ENCODE data around the gene SLC25A19. TPM values are rescaled to one million over a fixed set of nuclear protein-coding genes. Genes with fewer than 3 reads are reported as not detected.

The SLC25A19 gene
- total and polyA plus RNA-seq, 2 experiments from 2014 or later, result 17.9 to 22.4 TPM

- H3K36me3 ChIP-seq (ENCODE audit: insufficient read depth), result peaks cover 11% of the 10 kb centered on the region; the same call in 1 of the 2 replicates
- Mint-ChIP-seq H3K4me1 (peaks cover 13% of the 10 kb centered on the region; the same call in 2 of the 3 replicates), H3K27me3 (ENCODE audit: insufficient read depth, low read depth, poor library complexity) (peaks cover 10% of the 10 kb centered on the region), H3K36me3 (ENCODE audit: low read depth) (peaks cover 48% of the 10 kb centered on the region), H3K9me3 (no peaks in the 10 kb centered on the region), H3K4me3 (no peak overlapping the region), H3K27ac (no peak overlapping the region)
- ATAC-seq, result no peak
- no peaks in the 10 kb centered on the region for H3K27me3 ChIP-seq (ENCODE audit: insufficient read depth)
- peaks cover 9% of the 10 kb centered on the region for H3K4me1 ChIP-seq (ENCODE audit: insufficient read depth)
- H3K9me2 ChIP-seq (ENCODE audit: insufficient read depth), result no peaks in the 10 kb centered on the region
- H3K79me2 ChIP-seq (replicated peaks; ENCODE audit: insufficient read depth), result peaks cover 29% of the 10 kb centered on the region
- no peak overlapping the region for H3K4me2 ChIP-seq
- H4K20me1 ChIP-seq (replicated peaks; ENCODE audit: insufficient read depth), result no peaks in the 10 kb centered on the region; the same call in 1 of the 2 replicates
- H2AFZ ChIP-seq, result no peak overlapping the region
- no peak for DNase-seq (ENCODE audit: low spot score)
- H3K4me3 ChIP-seq, result no peak overlapping the region
- TF ChIP-seq EZH2 (IDR thresholded peaks at IDR 0.05; ENCODE audit: low read depth, unreplicated experiment) (no peak), ZNF462 (CRISPR knock-in tag; IDR thresholded peaks at IDR 0.05) (no peak), ZNF114 (CRISPR knock-in tag; IDR thresholded peaks at IDR 0.05) (no peak), ETS1 (IDR thresholded peaks at IDR 0.05) (no peak), EZH2phosphoT487 (IDR thresholded peaks at IDR 0.05; ENCODE audit: unreplicated experiment) (no peak), REST (IDR thresholded peaks at IDR 0.05; ENCODE audit: unreplicated experiment) (no peak), JUNB (IDR thresholded peaks at IDR 0.05; ENCODE audit: unreplicated experiment) (no peak), POLR2AphosphoS5 (IDR thresholded peaks at IDR 0.05; ENCODE audit: low read depth) (no peak), ZNF331 (CRISPR knock-in tag; IDR thresholded peaks at IDR 0.05; ENCODE audit: low read depth) (no peak), STAT1 (IDR thresholded peaks at IDR 0.05; ENCODE audit: unreplicated experiment) (no peak), CREB1 (CRISPR knock-in tag; IDR thresholded peaks at IDR 0.05; ENCODE audit: low read depth) (no peak), NANOG (IDR thresholded peaks at IDR 0.05; ENCODE audit: borderline replicate concordance) (no peak), CTCF (conservative IDR thresholded peaks at IDR 0.05; ENCODE audit: low read depth in 2 of 2) (no peak)
- peaks cover 22% of the 10 kb centered on the region for H3F3A ChIP-seq (replicated peaks; ENCODE audit: low read depth)
- no peak overlapping the region for H3K27ac ChIP-seq (ENCODE audit: low read depth)
Measured at GRCh38 chr17:75245011-75245410, 44.2 kb downstream of the SLC25A19 start.

All from GM23338 (cell line).